ENCODE results near the gene SCGB1D1. TPM values are rescaled to one million over a fixed set of nuclear protein-coding genes. Genes with fewer than 3 reads are reported as not detected.

The SCGB1D1 gene
- total RNA-seq: not detected in 2 replicates

GRCh38 chr11:62190011-62190410, at the start of gene SCGB1D1:
Gene SCGB1D1, plus strand, starts transcription at chr11:62190216. Its CDS starts 69 bp downstream, at chr11:62190285.

DNA sequence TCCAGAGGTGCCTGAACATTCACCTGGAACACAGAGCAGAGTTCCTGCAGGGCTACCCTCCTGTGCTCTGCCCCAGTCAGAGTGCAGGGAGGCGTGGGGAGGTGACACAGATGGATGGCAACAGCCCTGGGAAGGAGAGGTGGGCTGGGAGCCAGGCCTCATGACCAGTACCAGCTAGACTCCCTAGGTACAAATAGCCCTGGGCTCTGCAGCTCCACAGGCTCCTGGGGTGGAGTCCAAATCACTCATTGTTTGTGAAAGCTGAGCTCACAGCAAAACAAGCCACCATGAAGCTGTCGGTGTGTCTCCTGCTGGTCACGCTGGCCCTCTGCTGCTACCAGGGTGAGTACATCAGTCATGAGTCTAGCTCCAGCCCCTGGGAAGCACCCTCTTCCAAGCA, 52.0 kb downstream of the SCGB1D1 start, which contains the start of gene SCGB1D2:
TSS of gene SCGB1D2 (plus strand) at position 219 of the 400 bp plus-strand sequence. CDS start at position 288, 69 bp downstream.

Other genes starting within 250 kb of the SCGB1D1 start
- gene BEST1, start 239.9 kb upstream of the SCGB1D1 start, total RNA-seq: 0.23 TPM in 1 of 2 replicates, not detected in the other
- gene FTH1, start 222.6 kb upstream of the SCGB1D1 start, total RNA-seq: 457 and 509 TPM in 2 replicates
- gene INCENP, start 66.2 kb upstream of the SCGB1D1 start, total RNA-seq: 20.1 and 33.5 TPM in 2 replicates
- gene SCGB2A1, start 18.5 kb downstream of the SCGB1D1 start, total RNA-seq: not detected in 2 replicates
- not detected in 2 replicates for gene SCGB1D2, start 52.0 kb downstream of the SCGB1D1 start, total RNA-seq
- not detected in 2 replicates for gene SCGB2A2, start 79.9 kb downstream of the SCGB1D1 start, total RNA-seq
- gene SCGB1D4, start 108.9 kb downstream of the SCGB1D1 start, total RNA-seq: not detected in 2 replicates
- not detected in 2 replicates for gene ASRGL1, start 147.2 kb downstream of the SCGB1D1 start, total RNA-seq
- not detected in 2 replicates for gene SCGB1A1, start 228.8 kb downstream of the SCGB1D1 start, total RNA-seq